Measurements from ENCODE around the gene VGLL4.

The VGLL4 gene

DNA sequence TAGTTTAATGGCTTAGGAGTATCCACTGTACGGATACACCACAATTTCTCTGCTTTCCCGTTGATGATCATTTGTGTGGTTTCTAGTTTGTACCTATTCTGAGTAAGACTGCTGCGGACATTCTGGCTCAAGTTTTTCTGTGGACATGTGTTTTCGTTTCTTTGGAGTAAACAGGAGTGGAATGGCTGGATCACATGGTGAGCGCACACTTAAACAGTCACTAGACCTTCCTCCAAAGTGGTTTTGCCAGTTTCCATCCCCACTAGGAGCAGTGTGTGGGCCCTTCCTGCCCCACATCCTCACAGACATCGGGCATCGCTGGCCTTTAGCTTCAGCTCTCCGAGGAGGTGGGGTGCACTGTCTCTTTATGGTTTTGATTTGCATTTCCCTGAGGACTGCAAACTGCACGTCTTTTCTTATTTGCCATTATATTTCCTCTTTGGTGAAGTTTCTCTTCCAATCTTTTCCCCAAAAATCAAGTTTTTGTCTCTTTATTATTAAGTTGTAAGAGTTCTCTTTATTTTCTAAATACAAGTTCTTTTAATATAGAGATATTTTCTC, 94.1 kb downstream of the VGLL4 start:
- DNase-seq (ENCODE audit: low read depth), result no peak

DNA sequence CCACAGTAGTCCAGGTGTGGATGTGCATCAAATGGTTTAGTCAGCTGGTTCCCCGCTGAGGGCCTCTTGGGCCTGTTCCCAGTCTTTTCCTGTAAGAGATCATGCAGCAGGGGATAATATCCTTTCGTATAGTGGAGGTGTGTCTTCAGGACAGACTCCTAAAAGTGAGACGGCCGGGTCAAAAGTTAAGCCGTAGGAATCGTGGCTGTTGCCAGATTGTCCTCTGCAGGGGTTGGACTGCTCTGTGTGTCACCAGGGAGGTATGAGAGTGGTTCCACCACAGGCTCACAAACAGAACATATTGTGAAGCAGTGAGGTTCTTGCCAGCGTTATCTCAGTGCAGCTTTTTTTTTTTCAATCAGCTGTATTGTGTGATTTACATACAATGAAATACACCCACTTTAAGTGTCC, 95.0 kb downstream of the VGLL4 start:
- peak; percentile 83 for DNase-seq (ENCODE audit: low read depth)

DNA sequence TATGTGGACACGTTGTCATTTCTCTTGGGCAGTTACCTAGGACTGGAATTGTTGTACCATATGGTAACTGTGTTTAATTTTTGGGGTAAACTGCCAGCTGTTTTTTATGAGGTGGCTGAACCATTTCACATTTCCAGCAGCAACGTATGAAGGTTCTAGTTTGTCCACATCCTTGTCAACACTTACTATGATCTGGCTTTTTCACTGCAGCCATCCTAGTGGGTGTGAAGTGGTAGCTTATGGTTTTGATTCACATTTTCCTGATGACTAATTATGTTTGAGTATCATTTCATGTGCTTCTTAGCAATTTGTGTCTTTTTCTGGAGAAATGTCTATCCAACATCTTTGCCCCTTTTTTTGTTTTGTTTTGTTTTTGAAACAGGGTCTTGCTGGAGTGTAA, 96.2 kb downstream of the VGLL4 start:
- no peak for DNase-seq (ENCODE audit: low read depth)

DNA sequence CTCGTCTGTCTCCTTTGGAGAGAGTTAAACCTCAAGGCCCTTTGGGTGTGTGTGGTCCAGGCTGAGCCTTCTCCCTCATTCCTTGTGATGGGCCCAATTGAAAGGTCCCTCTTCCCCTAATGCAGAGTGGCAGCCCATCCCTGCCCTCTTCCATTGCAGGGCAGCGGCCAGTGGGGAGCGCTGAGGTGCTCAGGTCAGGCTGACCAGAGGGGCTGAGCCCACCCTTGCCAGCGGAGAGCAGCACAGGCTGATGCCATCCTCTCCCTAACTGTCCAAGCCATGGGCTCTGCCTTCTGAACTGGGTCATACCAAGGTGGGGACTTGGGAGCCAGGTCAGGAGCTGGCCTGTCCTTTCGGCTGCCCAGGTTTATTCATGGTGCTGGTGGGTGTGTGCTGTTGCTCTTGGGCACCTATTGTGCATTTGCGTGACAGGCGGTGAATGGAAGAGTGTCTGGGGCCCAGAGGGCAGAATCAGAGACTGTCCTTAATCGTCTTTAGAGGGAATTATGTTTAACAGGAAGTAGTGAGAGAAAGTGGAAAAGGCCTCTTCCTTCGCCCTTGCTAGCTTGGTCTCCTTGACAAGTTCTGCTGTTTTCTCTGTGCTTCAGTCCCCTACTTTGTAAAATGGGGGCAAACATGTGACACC, 96.9 kb downstream of the VGLL4 start:
- DNase-seq (ENCODE audit: low read depth), result no peak

DNA sequence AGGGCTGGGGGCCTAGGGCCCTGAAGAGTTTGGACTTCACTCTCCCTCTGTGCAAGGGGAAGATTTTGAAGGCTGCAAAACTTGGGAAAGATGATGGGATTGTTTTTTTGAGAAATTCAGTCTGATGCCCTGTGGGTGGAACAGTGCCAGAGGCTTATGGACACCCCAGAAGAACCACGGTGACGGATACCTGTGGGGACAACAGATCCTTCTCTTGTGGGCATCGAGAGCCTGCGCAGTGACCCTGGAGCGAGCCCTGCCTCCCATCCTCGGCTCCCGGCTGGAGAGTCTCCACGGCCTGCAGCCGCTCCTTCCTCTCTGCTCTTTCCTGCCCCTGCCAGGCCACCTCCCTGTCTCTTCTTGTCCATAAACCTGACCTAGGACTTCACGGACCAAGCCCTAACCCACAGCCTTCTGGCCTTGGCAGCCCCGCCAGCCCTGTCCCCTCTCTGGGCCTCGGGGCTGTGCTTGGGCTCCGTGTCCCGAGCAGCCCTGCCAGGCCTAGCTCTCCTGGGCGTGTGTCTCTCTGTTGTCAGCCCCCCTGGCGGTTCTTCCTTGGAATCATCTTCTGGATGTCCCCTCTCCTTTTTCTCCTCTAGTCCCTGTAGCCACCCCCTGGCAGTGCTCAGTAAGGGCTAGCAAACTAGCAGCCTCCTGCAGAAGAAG, 98.4 kb downstream of the VGLL4 start:
- DNase-seq (ENCODE audit: low read depth), result no peak

DNA sequence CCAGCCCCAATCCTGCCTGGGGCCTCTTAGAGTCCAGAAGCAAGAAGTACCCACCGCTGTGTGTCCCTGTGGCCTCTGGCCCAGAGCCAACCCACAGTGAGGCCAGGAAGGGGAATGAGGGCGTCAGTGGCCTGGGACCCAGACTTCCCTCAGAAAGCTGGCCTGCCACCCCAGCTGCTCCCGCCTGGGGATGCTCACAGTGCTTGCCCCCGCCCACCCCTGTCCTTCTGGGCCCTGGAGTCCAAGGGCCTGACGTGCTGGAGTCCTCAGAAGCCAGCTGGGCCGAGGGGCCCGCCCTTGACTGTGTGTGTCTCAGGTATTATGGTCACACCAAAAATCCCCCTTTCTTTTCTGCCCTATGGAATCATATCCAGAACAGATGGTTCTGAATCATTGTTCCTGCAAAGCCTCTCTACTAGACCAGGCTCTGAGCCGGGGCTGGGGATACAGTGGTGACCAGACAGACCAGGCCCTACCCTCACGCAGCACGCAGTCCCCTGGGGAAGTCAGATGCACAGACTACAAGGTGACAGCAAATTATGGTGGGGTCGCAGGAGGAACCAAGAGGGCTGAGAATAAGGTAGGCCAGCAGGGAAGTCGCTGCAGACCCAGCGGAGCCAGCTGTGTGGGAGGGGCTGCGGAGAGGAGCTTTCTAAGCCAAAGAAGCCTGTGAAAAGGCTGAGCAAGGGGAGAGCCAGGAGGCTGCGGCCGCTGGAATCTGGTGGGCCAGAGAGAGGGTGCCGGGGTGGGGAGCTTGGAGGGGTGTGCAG, 99.1 kb downstream of the VGLL4 start:
- no peak for DNase-seq (ENCODE audit: low read depth)

DNA sequence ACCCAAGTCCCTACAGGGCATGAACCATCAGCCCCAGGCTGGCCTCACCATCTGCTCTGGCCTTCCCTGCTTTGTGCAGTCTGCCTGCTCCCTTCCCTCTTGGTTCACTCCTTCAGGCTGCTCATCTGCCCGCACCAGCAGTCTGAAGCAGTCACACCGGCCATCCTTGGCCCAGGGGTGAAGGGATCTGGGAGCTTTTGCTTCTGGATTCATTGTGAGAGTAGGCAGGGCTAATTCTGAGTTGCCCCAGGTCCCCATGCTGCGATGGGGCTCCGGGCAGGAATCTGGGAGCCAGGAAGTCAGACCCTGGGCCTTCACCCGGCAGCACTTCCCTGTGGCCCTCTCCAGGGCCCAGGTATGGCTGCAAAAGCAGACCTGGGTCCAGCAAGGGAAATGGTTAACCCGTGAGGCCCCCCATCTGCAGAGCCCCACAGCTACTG, 99.7 kb downstream of the VGLL4 start:
- DNase-seq (ENCODE audit: low read depth), result no peak

DNA sequence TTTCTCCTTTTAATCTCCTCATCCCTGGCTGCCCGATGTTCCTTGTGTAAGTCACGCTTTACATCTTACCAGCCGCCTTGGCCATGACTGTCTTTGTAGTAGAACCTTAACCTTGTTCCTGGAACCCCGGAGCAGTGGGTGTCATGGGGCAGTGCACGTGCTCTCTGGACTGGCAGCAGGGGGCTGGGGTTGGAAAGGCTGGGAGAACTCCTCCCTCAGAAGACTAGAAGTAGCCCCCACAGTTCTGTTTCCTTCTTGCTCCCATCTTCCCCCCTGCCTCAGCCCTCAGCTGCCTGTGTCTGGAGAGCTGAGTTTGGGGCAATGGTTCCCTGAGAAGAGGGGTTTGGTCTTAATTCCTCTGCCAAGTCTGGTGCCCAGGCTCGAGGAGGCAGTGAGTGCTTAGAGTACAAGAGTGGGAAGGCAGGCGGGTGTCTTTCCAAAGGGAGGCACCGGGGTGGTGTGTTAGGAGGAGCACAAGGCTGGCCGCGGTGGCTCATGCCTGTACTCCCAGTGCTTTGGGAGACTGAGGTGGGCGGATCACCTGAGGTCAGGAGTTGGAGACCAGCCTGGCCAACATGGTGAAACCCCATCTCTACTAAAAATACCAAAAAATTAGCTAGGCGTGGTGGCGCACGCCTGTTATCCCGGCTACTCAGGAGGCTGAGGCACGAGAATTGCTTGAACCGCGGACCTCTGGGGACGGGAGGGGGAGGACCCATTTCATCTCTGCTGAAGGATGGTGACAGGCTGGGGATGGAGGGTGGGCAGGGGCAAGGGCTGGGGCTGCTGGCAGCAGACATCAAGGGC, 100.4 kb downstream of the VGLL4 start:
- DNase-seq (ENCODE audit: low read depth), result no peak

DNA sequence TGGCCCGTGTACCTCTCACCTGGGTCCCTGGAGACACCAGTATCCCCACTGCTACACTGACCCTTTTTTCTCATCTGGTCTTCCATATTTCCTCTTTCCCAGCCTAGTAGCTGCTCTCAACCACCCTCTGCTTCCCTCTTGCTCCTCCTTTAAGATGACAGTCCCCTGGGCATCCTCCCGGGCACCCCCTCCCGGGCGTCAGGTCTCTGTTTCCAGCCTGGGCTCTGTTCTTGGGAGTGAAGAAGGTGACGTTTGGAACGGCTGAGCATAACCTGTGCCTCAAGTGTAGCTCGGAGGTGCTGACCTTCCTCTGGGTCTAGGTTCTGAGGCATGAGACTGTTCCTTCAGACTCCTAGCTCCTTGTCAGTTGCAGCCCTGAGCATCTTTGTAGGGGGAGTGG, 101.2 kb downstream of the VGLL4 start:
- no peak for DNase-seq (ENCODE audit: low read depth)

DNA sequence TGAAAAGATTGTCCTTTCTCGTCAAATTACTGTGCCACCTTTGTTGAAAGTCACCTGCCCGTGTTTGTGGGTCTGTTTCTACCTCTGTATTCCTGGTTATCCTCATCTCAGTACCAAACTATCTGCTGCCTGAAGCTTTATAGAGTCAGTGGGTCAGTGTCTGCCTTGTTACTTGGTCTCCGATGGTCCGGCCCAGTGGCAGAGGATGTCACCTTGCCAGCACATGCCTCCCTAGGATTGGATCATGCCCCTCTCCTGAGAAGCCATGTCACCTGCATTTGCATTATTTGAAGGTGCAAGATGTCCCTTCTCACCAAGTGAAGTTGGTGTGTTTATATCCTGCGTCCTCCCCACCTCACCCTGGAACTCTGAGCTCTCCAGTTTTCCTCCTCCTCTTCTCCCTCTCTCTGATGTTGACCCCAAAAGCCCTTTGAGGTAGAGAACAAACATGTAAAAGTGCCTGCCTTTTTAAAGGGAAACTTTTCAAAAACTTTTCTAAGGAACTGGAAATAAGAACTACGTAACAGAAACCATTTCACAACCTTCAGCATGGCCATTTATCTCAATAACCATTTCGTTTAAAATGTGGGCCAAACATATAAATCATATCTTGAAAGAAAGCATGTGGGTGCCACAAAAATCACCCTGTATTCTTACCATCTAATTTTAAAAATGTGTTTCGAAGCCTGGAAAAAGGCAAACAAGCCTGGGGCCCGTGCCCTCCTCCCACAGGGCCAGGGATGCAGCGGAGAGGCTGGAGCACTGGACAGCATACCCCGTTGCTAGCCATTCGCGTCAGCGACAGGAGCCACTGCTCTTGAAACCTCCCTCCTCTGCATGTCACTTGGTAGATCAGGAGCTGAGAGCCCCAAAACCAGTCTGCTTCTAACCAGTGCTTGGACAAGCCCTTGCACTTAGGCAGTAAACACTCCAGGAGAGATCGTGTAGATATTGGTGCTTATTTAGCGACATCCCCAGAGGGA, 102.1 kb downstream of the VGLL4 start:
- no peak for DNase-seq (ENCODE audit: low read depth)

DNA sequence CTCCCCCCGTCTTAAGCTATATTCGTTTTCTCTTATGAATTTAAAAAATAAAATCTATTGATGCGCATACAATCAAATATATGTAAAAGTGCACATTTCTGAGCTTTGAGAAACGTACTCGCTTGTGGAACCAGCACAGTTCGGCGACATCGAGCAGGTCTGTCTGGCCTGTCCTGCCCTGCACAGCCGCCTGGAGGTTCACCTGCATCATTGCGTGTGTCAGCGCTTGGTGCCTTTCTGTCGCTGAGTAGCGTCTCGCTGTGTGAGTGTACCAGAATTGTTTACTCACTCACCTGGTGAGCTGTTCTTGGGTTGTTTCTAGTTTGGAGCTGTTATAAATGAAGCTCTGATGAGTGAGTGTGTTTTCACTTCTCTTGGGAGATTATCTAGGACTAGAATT, 104.0 kb downstream of the VGLL4 start:
- no peak for DNase-seq (ENCODE audit: low read depth)

DNA sequence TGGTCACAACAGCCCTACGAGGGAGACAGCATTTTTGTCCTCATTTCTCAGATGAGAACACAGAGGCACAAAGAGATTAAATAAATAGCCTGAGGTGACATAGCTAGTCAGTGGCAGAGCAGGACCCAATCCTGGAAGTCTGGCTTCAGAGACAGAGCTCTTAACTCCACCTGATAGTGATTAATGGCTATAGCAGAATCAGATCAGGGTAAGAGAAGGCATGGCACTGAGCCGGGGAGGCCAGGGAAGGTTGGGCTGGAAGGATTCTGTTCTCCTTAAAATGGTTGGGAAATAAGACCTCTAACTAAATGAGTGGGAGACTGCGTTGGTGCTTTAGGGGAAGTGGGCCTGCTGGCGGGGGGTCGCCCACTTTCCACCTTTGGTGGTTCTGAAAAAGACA, 104.5 kb downstream of the VGLL4 start:
- DNase-seq (ENCODE audit: low read depth), result no peak

DNA sequence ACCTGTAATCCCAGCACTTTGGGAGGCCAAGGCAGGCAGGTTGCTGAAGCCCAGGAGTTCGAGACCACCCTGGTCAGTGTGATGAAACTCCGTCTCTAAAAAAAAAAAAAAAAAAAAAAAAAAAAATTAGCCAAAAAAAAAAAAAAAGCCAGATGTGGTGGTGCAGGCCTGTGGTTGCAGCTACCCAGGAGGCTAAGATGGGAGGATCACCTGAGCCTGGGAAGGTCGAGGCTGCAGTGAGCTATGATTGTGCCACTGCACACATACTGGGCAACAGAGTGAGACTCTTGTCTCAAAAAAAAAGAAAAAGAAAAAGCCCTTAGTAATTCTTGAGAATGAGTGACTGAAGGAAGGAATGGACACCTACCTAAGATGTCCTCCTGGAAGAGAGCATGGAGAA, 105.1 kb downstream of the VGLL4 start:
- no peak for DNase-seq (ENCODE audit: low read depth)

DNA sequence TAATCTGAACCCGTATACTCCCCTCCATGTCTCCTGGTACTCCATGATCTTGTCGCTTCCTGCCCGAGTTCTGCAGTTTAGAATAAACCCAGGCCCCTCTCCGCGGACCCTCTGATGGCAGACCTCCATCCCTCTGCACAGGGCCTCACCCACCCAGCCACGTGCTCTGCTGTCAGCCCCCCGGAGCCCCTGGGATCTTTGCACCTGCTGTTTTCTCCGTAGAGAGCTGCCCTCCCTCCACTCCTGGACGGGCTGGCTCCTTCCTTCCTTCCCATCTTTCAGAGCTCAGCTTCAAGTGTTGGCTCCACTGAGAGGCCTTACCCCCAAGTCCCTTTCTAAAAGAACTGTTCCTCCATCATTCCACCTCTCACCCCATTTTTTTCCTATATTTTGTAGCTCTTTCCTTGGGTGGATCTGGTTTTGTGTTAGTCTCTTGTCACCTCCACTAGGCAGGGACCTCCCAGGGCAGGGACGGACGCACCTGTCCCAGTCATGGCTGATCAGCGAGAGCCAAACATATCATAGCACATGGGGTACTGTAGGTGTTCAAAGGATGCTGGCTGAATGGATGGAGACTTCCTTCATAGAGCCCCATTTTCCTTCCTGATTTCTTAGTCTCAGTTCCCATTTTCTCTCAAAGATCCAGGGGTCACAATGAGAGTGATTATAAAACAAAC, 106.6 kb downstream of the VGLL4 start:
- DNase-seq (ENCODE audit: low read depth), result no peak

DNA sequence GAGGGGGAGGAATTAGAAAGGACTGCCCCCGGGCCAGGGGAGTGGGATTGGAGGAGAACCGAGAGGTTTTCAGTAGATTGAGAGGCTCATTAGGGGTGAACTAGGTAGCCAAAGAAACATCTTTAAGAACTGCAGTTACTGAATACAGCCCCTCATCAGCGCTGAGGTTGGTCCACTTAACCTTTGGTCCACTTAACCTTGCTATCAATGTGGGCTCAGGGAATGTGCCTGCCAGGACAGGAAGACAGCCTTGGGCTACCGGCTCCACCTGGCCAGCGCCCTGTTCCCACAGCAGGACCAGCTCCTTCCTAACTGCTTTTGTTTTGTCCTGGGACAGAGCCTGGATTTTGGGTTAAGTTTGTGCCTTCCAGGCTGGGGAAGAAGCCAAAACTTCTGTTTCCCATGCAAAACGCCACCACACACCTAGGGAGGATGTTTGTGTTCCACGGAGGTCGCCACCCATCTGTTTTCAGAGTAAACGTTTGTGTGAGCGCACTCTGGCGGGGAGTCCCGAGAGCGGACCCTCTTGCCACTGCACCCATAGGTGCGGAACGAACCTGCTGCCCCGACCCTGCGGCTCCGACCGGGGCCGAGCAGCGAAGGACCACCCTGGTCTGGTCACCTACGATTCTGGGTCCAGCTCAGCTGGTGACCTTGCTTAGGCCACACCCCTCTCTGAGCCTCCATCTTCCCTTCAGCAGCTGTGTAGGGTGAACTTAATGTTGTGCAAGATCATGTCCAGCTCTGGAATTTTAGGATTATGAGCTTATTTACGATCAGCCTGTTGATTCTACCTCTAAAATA, 107.4 kb downstream of the VGLL4 start:
- no peak for DNase-seq (ENCODE audit: low read depth)

DNA sequence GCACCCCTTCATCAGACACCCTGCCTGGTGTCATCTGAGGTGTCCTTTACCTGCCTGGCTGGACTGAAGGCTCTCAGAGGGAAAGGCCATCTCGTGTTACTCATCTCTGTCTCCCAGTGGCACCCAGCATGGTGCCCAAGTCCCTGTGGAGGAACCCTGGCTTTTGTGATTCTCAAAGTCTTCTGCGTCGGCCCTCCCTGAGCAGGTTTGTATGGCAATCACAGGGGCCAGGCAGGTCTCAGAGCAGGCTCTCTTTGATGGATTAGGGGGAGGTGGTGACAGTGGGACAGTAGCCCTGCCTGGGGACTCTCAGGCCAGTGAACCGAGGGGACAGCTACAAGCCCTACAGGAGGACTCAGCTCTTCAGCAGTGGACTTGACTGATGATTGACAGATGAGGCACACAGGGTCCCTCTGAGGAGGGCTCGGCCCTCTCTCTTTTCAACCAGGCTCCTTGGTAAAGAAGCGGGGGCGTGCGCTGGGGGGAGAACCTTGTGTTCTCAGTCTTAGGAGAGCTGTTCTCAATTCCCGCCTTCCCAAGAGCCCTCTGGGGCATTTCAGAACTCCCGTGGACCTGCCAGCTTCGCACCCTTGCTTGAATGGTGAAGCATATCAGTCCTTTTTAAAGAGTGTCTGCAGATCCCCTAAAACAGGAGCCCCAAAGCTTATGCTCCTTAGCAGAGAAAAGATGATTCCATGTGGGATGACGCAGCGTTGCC, 108.3 kb downstream of the VGLL4 start:
- no peak for DNase-seq (ENCODE audit: low read depth)

DNA sequence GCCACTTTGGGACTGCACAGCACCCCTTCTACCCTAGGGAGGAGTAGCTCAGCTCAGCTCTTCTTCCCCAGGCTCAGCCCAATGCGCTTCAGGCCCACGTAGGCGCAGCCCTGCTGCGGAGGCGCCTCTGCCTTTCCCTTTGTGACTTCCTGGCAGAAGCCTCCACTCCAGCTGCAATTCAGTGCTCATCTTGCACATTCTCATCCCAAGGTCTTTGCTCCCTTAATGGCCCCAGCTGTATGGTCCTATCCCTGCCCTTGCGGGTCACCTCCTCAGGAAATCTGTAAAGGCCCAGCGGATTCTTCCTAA, 109.0 kb downstream of the VGLL4 start:
- no peak for DNase-seq (ENCODE audit: low read depth)

DNA sequence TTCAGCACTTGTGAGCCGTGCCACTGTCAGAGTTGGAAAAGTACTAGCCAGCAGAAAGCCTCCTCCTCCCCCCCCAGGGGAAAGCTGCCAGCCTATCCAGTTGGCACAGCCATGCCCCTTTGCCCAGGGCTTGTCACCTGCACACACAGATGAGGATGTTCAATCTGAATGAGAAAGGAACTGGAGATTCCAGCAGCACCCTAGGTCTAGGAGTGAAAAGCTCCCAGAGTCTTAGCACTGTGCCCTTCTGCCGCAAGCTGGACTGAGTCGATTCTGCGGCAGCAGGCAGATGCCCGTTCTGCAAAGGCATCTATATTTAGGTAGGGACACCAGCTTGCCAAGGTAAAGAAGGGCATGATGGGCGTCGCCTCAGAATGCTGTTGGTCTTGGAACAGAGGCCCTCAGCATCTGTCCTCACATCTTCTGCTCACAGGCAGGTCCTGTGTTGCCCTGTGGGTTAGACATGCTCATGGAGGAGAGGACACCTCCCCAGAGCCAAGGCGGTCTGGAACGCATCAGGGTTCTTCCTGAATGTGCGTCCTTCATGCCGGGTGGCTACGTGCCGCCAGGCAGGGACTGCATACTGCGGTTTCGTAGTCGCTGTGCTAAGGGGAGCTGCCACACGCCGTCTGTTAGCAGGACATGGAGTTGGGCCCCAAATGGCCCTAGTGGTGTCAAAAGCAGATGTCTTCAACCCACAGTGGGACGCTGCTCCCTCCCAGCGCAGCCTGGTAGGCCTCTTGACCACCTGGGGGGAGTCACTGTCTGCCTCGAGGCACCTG, 109.5 kb downstream of the VGLL4 start:
- DNase-seq (ENCODE audit: low read depth), result no peak
